HG02970 (cell line): ENCODE measurements around the gene CNTNAP2.
"Not testable (repeated sequence)": the region's sequence is repeated elsewhere in the genome, so short reads cannot be mapped to it uniquely, and the experiment has no call there.

Experiments used
- ATAC-seq: cut with Tn5 transposase; IDR thresholded peaks from one replicate; pipeline ENCODE4 v1.9.1; 2021; ENCODE audit warnings: mild to moderate bottlenecking, moderate library complexity, moderate number of reproducible peaks; ENCODE audit not compliant: unreplicated experiment, low FRiP score

Gene CNTNAP2

DNA sequence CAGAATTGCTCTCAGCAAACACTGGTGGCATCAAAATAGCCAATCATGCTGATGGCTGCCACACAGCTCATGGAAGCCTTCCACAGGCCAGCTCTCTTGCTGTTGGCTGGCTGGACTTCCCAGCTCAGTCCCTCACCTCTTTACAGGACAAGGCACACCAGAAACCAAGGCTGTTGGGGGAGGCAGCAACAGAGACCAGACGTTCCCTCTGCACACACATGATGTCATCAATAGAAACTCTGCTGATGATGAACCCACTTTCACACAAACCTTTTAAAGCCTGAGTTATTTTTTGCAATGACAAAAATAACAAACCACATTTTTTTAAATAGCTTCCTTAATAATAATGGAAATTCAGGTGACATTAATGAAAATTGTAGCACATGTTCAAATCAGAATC is 2173.0 kb downstream of the CNTNAP2 start:
- ATAC-seq: no peak

DNA sequence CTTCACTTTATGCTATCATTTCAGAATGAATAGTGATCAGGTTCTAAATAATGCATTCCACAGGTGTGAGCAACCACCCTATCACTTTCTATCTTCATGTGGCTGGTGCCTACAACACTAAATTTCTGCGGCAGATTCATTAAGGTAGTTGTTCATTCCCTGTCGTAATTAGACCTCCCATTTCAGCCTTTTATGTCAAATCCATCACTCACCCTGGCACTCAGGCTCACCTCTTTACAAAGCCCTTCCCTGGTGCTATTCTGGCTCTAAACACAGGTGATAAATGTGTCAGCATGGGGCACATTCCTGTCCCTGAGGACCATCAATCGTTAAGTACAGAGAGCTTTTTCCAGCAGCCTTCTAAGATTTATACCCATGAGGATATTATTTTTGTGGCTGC is 2173.9 kb downstream of the CNTNAP2 start:
- no peak for ATAC-seq

DNA sequence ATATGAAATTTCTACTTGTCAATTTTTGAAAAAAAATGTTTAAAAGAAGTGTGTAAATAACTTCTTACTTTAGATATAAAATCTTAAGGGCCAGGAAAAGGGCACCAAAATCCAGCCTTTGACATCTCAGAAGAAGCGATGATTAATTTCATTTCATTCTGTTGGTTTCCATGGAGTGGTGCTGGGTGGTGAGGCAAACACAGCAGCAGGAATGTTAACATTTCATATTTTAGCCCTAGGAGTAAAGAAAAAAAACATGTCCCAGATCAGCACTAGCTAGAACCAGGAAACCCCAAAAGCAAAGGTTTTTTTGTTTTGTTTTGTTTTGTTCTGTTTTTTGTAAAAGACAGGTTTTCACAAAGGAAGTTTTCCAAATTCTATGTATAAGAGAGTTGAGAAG is 2175.2 kb downstream of the CNTNAP2 start:
- no peak for ATAC-seq

DNA sequence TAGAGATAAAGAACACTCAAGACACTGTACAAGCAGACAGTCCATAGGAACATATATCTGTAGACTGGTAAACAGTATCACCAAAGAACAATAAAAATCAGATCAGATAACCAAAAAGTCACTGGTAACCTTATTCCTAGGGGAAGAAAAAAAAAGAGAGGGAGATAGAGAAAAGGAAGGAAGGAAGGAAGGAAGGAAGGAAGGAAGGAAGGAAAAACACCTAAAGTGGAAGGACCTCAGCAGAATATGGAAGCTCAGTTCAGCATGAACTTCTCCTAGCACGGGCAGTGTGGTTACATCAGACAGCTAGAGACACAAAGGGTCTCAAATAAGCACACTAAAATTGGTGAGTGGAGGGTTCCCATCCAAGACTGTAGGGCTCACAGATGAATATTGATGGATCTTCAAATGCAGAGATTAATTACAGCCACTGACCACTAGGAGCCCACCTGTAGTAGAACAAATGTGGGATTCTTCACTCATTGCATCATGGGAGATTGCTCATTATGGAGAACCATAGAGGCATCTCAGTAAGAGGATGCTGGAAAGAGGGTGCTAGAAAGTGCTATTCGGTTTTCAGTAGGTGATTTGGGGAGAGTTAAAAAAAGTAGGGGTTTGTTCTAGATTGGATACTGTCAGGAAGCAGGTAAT is 2180.5 kb downstream of the CNTNAP2 start:
- no peak for ATAC-seq

DNA sequence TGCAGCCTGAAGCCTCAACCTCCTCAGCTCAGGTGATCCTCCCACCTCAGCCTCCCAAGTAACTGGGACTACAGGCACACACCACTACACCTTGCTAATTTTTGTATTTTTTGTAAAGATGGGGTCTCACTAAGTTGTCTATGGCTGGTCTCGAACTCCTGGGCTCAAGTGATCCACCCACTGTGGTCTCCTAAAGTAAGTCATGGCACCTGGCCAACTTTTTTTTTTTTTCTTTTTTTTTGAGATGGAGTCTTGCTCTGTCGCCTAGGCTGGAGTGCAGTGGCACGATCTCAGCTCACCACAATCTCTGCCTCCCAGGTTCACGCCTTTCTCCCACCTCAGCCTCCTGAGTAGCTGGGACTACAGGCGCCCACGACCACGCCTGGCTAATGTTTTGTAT is 2182.2 kb downstream of the CNTNAP2 start:
- not testable (repeated sequence) for ATAC-seq

DNA sequence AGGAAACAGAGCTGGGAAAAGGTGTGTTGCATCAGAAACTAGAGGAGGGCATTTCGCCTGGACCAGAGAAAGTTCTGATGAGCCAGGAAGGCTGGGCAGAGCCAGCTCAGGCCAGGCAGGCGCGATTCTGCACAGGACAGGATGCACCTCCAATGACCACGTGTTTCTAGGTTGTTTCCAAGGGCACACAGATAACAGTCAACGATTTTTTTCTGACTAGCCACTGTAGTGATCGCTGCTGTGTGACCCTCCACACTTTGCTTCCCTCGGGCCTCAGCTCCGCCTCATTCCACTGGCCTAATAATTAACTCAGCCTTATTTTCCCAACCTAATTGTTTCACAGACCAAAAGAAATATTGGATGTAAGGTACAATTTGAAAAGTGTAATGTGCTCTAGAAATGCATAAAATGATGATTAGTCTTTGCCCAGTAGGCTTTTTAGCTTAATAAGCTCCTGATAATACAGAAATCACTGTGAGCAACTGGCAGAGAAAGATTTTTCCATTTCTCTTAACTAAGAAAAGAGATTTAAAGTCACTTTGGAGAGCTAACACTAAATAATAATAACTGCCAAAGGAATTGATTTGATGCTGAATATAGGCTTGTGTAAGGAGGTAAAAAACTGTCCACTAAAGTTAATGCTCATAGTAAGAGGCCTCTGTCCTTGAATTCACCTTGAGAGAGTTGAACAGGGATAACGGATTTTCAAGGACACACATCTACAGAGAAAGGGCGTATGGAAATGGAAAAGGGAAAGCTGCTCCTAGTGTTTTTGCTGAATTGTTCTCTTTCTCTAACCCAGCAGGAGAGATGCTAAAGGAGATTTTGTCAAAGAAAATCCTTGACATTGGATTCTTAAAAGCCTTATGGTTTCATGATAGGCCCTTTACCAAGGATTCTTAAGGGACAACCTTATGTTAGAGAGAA is 2183.0 kb downstream of the CNTNAP2 start:
- ATAC-seq: no peak

DNA sequence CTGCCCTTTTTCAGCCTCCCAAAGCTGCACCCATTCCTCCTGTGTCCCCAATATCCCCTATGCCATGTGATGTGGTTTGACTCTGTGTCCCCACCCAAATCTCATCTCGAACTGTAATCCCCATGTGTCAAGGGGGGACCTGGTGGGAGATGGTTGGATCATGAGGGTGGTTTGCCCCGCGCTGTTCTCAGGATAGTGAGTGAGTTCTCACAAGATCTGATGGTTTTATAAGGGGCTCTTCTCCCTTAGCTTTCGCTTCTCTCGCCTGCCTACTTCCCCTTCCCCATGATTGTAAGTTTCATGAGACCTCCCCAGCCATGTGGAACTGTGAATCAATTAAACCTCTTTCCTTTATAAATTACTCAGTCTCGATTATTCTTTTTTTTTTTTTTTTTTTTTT is 2185.8 kb downstream of the CNTNAP2 start:
- not testable (repeated sequence) for ATAC-seq

DNA sequence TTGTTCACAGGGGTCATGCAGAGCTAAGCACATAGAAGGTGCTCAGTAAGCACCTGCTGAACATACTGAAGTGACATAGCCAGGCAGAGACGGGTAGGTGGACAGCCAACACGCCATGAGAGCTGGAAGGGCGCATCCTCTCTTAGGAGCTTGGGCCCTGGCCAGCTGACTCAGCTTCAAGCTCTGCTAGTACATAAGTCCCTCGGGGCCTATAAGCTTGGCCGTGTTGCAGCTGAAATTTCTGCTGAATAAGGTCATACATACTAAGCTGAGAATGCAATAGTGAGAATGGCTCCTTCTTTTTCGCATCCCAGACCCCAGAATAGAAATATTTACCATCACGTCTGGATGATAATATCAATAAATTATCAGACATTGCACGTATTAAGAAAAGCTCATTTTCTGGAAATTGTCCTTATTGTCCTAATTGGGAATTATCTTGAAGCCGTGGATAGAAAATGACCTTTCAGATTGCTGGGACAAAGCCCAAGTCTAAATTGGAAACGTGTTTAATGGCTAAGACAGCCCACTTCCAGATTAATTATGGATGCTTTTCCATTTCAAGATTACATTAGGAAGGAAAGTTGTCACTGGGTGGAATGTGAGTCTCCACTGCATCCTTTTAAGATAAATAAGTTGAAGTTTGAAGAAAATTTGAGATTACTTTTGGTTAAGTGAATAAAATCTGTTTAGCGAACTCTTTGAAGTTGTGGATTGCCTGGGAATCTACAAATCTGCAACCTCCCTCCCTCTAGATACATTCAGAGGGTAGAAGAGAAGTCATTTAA is 2186.9 kb downstream of the CNTNAP2 start:
- no peak for ATAC-seq

DNA sequence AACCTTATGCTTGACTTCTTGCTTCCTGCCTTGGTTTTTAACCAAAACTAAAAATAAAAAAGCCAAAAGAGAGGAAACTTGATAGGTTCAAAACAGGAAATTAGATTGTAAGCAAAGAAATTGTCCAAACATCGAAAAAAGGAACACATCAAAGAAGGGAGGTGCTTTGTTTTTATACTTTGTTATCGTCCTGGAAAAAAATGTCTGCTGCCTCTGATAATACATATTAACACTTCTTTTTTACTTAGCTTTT is 2187.4 kb downstream of the CNTNAP2 start:
- ATAC-seq: no peak

DNA sequence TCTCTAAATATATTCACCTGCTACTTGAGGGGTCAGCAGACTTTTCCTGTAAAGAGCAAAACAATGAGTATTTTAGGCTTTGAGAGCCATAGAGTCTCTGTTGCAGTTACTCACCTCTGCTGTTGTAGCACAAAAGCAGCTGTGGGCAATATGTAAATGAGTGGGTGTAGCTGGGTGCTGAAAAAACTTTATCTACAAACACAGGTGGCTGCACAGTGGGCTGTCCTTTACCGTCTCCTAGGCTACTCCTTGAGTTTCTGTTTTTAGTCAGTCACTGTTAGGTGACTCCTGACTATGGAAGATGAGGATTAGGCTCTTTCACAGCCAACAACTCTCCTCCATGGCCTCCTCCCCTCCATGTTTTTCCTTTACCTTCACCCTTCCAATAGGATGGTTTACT is 2187.9 kb downstream of the CNTNAP2 start:
- ATAC-seq: no peak

DNA sequence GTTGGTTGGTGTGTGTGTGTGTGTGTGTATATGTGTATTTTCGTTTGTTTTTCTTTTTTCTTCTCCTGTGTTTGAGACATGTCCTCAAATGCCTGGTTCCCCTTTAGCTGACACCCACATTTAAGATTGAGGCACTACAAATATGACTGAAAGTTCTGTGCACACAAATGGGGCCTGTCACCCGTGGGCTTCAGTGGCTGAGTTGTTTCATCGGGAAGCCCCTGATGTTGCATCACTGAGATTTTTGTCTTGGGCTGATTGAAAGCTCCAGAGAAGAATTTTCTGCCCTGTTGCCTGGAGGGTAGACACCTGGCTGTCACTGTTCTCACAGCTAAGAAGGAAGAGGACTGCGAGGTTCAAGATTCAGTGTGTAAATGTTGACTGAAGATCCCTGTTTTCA is 2190.2 kb downstream of the CNTNAP2 start:
- no peak for ATAC-seq

DNA sequence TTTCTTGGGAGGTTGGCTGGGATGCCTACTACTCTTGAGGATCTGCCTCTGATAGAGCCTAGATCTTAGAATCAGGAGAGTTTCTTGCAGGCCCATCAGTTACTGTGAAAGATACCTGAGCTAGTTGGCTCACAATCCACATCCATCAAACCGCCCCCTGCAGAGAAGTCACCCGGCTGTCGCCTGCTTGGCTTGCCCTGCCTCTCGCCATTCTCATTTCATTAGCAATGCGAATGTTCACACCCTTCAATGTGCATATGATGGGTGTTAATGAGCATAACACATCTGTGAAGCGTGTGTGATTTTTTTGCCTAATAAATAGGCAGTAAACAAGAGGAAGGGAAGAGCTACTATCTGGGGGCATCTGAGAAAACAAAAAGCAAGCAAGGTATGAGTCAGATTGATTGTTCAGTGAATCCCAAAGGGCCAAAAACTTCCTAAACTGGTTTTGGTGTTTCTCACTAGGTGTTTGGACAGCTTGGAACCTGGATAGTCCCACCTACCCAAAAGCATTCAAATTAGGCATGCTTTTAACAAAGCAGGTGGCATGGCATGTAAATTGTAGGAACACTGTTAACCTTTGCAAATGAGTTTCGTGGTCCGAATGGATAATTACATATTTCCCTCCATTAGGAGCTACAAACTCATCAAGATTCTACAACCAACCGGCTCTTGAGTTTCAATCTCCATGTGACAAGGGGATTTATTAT is 2201.7 kb downstream of the CNTNAP2 start:
- ATAC-seq: no peak

DNA sequence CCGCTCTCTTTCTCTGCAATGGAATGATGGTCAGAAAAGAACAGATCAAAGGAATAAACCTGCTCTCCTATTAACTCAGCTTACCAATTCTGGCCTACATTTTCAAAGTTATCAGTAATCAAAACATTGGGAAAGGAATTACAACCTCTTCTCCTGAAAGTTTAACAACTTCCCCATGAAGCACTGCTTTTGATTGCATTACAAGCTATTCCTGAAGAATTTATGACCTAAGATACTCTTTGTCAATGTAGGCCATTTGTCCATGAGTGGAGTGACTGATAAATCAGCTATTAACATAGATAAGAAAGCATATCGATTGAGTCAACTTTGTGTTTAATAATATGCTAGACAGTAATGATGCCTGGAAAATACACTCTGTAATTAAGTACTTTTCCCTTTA is 2202.2 kb downstream of the CNTNAP2 start:
- ATAC-seq: no peak

DNA sequence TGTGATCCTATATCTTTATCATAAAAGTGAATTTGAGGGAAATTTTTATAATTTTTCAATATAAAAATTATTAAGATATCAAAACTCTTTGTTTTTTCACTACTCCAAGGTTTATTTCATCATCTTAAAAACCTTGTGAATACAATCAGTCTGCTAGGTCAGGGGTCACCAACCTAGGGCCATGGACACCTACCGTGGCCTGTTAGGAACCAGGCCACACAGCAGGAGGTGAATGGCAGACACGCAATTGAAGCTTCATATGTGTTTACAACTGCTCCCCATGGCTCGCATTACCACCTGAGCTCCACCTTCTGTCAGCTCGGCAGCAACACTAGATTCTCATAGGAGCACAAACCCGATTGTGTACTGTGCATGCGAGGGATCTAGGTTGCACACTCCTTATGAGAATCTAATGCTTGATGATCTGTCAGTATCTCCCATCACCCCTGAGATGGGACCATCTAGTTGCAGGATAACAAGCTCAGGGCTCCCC is 2202.8 kb downstream of the CNTNAP2 start:
- ATAC-seq: no peak

DNA sequence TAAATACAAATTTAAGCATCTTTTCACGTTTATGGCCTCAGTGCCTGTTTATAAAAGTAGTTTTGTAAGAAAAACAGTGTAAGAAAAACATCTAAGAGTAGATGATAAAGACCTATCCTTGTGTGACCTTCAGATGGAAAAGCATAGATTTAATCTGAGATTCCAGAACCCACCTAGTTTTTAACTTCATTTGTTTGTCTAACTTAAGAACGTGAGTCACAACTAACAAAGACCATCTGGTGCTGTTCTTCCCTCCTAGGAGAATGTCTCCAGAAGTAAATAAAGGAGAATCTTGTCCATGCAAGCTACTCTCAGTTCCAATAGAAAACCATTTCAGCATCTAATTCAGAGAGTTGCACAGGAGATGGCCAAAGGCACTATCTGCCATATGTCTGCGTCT is 2208.6 kb downstream of the CNTNAP2 start:
- ATAC-seq: no peak

DNA sequence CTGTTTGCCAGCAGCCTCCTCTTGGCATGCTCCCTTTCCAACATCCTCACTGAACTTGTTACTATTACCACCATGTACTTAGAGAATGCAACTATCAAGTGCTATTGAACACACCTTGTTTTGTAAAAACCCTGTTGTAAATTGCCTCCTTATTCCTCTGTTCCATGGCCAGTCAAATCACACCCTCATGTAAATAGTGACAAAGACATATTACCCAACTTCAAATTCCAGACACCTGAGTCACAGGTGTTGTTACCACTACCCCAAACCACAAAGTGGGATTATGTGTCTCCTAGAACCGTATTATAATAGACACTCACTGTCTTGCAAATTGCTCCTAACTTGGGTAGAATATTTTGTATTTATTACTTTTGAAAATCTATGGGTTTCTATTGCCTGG is 2210.8 kb downstream of the CNTNAP2 start:
- ATAC-seq: no peak

DNA sequence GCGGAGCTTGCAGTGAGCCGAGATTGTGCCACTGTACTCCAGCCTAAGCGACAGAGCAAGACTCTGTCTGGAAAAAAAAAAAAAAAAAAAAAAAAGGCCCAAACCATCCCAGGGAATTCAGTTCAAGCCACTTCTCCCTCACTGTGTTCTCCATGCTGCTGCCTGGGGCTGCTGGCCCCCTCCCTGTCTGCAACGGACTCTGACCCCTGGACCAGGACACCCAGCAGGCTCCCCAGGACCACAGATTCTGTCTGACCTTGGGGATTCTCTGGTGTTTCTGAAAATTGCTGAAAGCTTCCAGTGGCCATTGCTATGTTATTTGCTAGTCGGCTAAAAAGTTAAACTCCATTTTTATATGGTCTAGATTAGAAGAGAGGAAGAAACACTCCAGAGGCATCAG is 2212.3 kb downstream of the CNTNAP2 start:
- ATAC-seq: no peak

DNA sequence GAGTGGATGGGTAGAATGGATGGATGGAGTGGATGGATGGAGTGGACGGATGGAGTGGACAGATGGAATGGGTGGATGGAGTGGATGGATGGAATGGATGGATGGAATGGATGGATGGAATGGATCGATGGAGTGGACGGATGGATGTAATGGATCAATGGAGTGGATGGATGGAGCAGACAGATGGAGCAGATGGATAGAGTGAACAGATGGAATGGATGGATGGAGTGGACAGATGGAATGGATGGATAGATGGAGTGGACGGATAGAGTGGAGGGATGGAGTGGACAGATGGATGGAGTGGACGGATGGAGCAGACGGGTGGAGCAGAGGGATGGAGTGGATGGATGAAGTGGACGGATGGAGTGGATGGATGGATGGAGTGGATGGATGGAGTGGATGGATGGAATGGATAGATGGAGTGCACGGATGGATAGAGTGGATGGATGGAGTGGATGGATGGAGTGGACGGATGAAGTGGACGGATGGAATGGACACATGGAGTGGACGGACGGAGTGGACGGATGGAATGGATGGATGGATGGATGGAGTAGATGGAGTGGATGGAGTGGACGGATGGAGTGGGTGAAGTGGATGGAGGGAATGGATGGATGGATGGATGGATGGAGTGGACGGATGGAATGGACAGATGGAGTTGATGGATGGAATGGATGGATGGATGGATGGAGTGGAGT is 2213.7 kb downstream of the CNTNAP2 start:
- no peak for ATAC-seq

DNA sequence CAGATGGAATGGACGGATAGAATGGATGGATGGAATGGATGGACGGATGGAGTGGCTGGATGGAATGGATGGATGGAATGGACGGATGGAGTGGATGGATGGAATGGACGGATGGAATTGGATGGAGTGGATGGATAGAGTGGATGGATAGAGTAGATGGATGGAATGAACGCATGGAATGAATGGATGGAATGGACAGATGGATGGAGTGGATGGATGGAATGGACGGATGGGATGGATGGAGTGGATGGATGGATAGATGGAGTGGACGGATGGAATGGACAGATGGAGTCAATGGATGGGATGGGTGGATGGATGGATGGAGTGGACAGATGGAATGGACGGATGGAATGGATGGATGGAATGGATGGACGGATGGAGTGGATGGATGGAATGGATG is 2214.2 kb downstream of the CNTNAP2 start:
- no peak for ATAC-seq

DNA sequence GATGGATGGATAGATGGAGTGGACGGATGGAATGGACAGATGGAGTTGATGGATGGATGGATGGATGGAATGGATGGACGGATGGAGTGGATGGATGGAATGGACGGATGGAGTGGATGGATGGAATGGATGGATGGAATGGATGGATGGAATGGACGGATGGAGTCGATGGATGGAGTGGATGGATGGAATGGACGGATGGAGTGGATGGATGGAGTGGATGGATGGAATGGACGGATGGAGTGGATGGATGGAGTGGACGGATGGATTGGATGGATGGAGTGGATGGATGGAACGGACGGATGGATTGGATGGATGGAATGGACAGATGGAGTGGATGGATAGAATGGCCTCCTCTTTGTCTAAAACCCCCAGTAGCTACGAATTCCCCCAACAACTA is 2214.9 kb downstream of the CNTNAP2 start:
- not testable (repeated sequence) for ATAC-seq
